Omental fat pad (tissue), 4 donors: Measurements from ENCODE around the gene SLC12A9. TPM values are rescaled to one million over a fixed set of nuclear protein-coding genes. Genes with fewer than 3 reads are reported as not detected.

Experiments used
- ATAC-seq: fragments of 150-250 bp; one replicate; pipeline ENCODE4 v1.9.1; 2016; ENCODE audit warnings: mild to moderate bottlenecking, moderate library complexity; ENCODE audit not compliant: low FRiP score
- DNase-seq: peaks from one replicate; pipeline ENCODE4 v3.0.0-alpha.2; 2019; ENCODE audit warnings: low spot score
- CTCF ChIP-seq, 3 donors: fragments of 450-650 bp; IDR thresholded peaks; one replicate each; pipeline ENCODE4 v1.5.1; 2016 to 2017; ENCODE audit warnings: antibody characterized with exemption in 3 of 3, mild to moderate bottlenecking in 3 of 3, moderate library complexity in 2 of 3
- small RNA-seq: library from RNA; depleted of rRNA; stranded (forward); fragments of <200 nt; gene quantifications from one replicate; pipeline ENCODE3, GENCODE V24; 2016
- total RNA-seq, 4 donors: library from RNA; depleted of rRNA; stranded (reverse); fragments of >200 nt; gene quantifications; one replicate each; pipeline ENCODE4 v1.1.0, GENCODE V29; 2016

SLC12A9 gene
- total RNA-seq, 4 donors from 2014 or later: 9.6 to 29.0 (median 13.3) TPM

DNA sequence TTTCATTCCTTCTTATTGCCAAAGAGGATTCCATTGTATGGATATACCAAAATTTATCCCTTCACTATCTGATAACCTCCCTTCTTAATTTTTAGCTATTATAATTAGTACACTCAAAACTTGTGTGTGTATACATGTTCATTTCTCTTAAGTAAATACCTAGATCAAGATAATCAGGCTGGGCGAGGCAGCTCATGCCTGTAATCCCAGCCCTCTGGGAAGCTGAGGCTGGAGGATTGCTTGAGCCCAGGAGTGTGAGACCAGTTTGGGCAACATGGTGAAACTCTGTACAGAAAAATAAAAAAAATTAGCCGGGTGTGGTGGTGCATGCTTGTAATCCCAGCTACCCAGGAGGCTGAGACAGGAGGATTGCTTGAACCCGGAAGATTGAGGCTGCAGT is 59.0 kb downstream of the SLC12A9 start:
- DNase-seq: no peak
- no peak for TF ChIP-seq CTCF (IDR thresholded peaks at IDR 0.05)
- no peak for ATAC-seq

- no peak for ATAC-seq
- no peak for TF ChIP-seq CTCF (IDR thresholded peaks at IDR 0.05)
- DNase-seq: no peak
Measured at GRCh38 chr7:100914208-100914878, 61.8 kb downstream of the SLC12A9 start.

GRCh38 chr7:100914879-100915447 is 62.5 kb downstream of the SLC12A9 start:
- no peak for DNase-seq
- TF ChIP-seq CTCF (IDR thresholded peaks at IDR 0.05): no peak
- ATAC-seq: no peak

Small RNA genes within 50 kb of the gene (small RNA-seq; reads per million reads assigned to genes)
- gene RN7SL549P (not detected), gene RN7SL750P (not detected)

Other genes with a start within 250 kb of the SLC12A9 start
- 1 to 10 TPM; 5.4 to 8.9 (median 7.2) TPM for gene MOSPD3, start 240.2 kb upstream of the SLC12A9 start, total RNA-seq
- under 1 TPM in 1 of 4 donors, not detected in 3; 0.60 TPM for gene TFR2, start 211.2 kb upstream of the SLC12A9 start, total RNA-seq
- gene ACTL6B, start 196.3 kb upstream of the SLC12A9 start, total RNA-seq: not detected
- 100 to 1,000 TPM; 145 to 245 (median 203) TPM for gene GNB2, start 179.0 kb upstream of the SLC12A9 start, total RNA-seq
- gene GIGYF1, start 158.5 kb upstream of the SLC12A9 start, total RNA-seq: 10 to 100 TPM; 17.7 to 44.0 (median 19.4) TPM
- gene POP7, start 146.6 kb upstream of the SLC12A9 start, total RNA-seq: 10 to 100 TPM; 17.5 to 39.9 (median 19.4) TPM
- not detected for gene EPO, start 132.2 kb upstream of the SLC12A9 start, total RNA-seq
- gene ZAN, start 119.1 kb upstream of the SLC12A9 start, total RNA-seq: not detected
- gene EPHB4, start 25.2 kb upstream of the SLC12A9 start, total RNA-seq: 10 to 100 TPM; 24.3 to 73.5 (median 37.4) TPM
- gene TRIP6, start 14.7 kb downstream of the SLC12A9 start, total RNA-seq: 10 to 100 TPM; 48.7 to 71.3 (median 53.0) TPM
- 10 to 100 TPM; 44.9 to 87.3 (median 60.9) TPM for gene SRRT, start 22.4 kb downstream of the SLC12A9 start, total RNA-seq
- 1 to 10 TPM; 4.7 to 8.0 (median 7.3) TPM for gene UFSP1, start 37.0 kb downstream of the SLC12A9 start, total RNA-seq
- gene ACHE, start 43.2 kb downstream of the SLC12A9 start, total RNA-seq: under 1 TPM; 0.50 to 0.96 (median 0.73) TPM
- gene MUC3A, start 96.8 kb downstream of the SLC12A9 start, total RNA-seq: 1 to 10 TPM in 1 of 4 donors, under 1 TPM in 3; 0.09 to 1.1 (median 0.24) TPM
- 1 to 10 TPM in 1 of 4 donors, not detected in 3; 2.4 TPM for gene MUC12, start 116.9 kb downstream of the SLC12A9 start, total RNA-seq
- not detected for gene MUC17, start 167.4 kb downstream of the SLC12A9 start, total RNA-seq
- 10 to 100 TPM; 14.1 to 41.1 (median 20.9) TPM for gene TRIM56, start 232.8 kb downstream of the SLC12A9 start, total RNA-seq